GM21529 (cell line): Measurements from ENCODE around the gene TMTC4.
A peak's percentile ranks its signal among the peaks of the same experiment; 100 is the strongest.
"Not testable (repeated sequence)": the region's sequence is repeated elsewhere in the genome, so short reads cannot be mapped to it uniquely, and the experiment has no call there.

Experiments used
- ATAC-seq: cut with Tn5 transposase; IDR thresholded peaks from one replicate; pipeline ENCODE4 v1.9.1; 2021; ENCODE audit not compliant: unreplicated experiment

The TMTC4 gene

DNA sequence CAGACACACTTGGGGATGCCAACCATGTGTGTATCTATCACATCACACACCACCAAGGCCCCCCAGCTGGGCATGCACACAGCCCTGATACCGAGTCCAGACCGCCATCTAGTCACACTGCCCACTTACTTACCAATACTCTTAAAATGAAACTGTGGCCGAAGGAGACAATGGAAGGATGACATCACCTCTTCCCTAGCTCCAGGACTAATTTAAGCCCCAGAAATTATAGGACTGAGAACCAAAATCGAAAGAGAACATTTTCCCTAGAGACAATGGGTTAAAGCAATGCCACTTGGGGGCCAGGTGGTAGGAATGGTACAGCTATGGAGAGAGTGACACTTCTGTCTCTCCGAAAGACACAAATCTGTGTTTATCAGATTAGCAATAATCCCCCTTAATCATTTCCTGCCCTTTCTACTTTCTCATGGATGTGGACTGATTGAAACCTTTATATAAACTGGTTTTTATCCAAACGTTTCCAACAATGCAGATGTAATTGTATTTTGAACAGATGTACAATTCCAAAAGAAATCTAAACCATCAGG is 85.3 kb downstream of the TMTC4 start:
- no peak for ATAC-seq

DNA sequence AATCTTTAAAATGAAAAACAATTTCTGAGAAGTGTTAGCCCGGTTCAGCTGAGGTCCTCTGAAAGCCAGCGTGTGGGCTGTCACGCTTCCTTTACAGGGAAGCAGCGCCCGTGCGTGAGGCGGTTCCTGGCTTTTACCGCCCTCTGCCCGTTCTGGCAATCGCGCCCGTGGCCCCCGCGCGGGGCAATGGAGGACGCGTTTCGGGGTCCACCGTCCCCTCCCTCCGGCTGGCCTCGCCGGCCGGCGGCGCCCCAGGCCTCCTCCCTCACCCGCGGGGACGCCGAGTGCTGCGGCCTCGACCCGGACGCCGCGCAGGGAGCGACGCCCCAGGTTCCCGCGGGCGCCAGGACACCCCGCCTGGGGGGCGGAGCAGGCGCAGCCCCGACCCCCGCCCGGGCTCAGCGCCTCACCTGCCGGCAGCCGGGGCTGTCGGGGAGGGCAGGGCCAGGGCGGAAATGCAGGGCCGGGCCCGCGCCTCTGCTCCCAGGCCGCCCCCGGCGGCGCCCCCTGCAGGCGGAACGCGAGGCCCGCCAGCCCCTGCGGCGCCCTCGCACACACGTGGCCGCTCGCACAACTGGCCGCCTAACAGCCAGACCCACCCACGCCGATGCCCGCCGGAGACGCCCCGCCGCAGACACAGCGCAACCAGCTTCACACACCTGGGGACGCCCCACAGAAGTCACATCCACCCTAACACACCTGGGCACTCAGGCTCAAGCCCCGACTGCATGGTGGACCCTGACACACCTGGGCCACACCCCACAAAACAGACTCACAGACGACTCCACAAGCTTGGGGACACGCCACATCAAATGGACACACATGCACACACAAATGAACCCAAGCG is 86.0 kb downstream of the TMTC4 start, which contains the start of gene GGACT:
Gene GGACT, minus strand, starts transcription at position 459 of the 847 bp plus-strand sequence. CDS start 56,198 bp downstream, outside the sequence.
- ATAC-seq, result peak; percentile 97

DNA sequence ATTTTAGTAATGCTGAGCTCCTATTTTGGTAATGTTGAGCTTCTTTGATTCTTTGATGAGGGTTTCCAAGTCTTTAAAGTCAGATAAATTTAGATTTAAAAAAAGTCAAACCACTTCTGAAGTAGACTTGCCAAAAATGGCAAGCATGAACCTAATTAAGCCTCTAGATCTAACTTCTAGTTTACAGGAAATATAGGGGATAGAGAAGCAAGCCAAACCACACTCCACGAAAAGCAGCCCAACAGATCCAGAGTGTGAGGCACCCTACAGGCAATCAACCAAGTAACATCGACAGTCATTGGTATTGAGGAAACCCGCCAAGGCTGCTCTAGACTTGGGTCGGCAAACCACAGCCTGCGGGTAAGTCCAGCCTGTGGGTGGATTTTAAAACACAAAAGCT is 89.7 kb downstream of the TMTC4 start:
- no peak for ATAC-seq

DNA sequence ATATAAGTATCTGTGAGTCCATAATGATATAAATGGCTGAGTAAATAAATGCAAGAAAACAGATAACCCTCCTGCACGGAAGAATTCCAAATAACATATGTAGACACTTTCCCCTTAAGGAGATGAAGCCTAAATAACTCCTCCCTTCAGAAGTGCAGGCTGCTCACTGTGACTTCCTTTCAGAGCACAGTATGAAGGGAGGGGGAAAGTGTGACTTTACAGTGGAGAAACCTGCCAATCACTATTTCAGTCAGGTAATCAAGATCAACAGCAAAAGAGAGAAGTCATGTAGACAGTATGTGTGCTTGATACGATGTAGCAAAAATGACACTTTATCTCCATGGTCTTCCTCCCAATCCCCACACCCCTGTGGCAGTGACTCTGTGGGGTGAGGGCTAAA is 93.1 kb downstream of the TMTC4 start:
- no peak for ATAC-seq

DNA sequence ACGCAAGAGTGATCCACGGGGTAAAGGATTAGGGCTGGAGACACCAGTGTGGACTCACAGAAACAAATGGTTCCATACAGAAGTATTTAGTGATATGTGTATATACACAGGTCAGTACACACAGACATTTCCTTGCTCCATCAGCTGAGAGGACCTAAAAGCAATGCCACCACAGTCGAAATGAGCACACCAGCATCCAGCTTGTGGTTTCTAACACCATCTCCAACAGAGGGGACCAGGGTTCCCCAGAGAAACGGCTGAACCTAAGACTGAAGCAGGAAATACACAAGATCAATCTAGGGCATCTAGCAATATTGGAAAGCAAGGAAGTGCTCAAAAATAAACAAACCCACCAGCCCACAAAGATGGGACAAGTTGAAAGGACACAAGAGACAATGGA is 93.6 kb downstream of the TMTC4 start:
- no peak for ATAC-seq

DNA sequence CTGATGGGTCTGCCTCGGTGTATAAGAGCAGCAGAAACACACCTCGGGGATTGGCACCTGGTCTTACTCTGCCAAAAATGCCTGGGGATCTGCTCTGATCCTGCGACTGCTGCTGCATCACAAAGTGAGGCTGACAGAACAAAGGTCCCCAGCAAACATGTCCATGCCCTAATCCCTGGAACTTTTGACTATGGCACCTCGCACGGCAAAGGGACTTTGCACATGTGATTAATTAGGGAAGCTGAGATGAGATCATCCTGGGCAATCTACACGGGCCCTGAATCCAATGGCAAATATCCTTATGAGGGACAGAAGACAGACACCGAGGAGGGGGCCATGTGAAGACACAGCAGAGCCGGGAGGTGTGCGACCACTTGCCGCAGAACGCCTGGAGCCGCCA is 94.5 kb downstream of the TMTC4 start:
- ATAC-seq, result no peak

DNA sequence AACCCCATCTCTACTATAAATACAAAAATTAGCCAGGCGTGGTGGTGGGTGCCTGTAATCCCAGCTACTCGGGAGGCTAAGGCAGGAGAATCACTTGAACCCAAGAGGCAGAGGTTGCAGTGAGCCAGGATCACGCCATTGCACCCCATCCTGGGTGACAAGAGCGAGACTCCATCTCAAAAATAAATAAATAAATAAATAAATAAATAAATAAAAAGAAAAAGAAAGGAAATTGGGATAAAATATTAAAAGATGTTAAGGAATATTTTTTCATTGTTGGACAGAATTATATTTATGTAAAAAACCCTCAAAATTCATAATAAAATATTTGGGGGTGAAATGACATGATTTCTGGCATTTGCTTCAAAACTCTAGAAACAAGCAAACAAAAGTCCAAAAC is 97.4 kb downstream of the TMTC4 start:
- not testable (repeated sequence) for ATAC-seq

DNA sequence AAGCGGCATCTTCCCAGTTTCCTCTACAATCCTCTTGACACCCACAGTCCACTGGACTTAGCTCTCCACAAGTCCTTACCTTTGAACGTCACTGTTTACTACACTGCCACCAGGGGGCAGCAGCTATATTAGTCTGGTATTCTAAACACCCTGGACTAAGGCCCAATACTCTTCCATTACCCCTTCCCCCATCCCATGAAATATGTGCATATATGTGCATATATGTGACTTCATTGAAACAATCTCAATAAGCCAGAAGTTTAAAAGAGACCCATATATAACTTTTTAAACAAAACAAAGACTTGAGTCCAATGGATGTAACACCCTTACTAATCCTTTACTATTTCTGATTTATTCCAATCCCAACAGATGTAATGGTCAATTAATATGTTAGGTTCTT is 101.5 kb downstream of the TMTC4 start:
- ATAC-seq, result peak; percentile 96

DNA sequence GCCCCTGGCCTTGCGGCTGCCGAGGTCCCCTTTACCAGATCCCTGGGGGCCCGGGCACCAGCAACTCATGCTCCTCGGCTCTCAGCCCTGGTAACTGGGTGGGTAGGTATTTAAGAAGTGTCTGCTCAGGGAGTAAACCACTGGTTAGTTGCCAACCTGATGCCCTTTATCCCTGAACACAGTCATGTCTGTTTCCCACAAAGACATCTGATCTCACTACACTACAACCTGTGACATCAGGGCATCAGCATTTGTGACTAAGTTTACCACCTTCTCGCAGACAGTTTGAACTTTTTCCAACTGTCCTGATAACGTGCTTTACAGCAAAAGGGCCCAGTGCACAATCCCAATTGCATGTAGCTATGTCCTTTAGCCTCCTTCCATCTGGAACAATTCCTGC is 108.1 kb downstream of the TMTC4 start:
- ATAC-seq, result no peak

DNA sequence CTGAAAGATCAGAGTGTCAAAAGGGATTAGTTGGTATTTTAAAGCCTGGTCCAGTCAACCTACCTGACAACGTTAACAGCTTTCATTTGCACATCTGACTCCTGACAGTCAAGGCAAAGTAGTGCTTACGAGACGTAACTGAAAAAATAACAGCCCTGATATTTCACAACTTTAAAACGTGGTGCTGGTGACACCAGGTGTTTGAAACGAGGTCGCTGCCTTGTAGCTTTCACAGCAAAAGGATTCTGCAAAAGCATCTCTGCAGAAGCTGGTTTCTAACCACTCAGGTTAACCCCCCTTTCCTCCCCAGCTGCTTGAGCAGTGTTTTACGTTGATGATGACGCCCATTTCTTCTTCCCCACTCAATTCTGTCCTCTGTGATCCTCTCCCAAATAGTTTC is 109.3 kb downstream of the TMTC4 start:
- ATAC-seq, result no peak

DNA sequence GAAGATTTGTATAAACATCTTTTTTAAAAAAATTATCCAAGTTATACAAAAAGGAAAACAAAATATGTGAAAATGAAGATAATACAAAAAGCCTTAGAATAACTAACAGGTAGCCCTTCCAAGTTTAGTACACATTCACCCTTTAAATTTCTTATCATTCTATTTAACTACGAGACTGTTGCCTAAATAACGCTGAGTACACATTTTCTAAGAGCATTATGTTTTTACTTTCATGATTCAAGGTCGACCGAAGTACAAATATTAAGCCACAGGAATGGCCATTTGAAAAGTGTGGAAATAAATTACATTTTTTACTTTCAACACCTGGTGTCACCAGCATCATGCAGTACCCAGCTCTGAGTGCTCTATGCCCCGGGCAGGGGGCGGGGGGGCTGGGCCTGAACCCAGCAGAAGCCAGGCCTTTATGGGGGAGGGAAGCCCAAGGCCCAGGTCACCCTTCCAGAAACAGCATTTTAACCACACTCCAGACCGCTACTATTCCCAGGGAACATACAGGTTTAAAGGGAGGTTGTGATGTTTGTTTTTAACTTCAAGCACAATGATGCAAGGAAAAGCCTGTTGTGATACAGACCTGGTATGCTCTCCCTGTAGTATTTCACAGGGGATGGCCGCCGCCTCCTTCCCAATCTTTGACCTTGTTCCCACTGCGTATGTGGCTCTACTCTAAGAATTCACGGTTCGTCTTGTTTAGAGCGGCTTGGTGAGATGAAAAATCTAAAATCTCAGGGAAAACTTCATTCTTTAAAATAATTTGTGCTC is 110.0 kb downstream of the TMTC4 start:
- no peak for ATAC-seq

DNA sequence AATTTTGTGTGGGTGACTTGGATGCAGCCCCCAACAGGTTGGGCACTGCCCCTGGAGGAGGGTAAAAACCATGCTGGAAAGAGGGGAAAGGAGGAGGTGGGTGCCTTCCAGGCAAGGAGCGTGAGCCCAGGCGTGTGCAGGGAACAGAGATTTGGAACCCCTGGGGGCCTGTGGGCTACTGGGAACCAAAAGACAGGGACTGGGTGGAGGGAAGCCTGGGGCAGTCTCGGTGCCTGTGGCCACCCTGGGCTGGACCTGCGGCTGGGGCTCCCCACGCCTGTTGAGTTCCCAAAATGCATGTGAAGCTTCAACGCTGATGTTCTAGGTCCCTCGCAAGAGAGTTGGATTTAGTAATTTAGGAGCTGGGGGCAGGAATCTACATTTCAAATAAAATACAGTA is 110.8 kb downstream of the TMTC4 start:
- ATAC-seq, result no peak

DNA sequence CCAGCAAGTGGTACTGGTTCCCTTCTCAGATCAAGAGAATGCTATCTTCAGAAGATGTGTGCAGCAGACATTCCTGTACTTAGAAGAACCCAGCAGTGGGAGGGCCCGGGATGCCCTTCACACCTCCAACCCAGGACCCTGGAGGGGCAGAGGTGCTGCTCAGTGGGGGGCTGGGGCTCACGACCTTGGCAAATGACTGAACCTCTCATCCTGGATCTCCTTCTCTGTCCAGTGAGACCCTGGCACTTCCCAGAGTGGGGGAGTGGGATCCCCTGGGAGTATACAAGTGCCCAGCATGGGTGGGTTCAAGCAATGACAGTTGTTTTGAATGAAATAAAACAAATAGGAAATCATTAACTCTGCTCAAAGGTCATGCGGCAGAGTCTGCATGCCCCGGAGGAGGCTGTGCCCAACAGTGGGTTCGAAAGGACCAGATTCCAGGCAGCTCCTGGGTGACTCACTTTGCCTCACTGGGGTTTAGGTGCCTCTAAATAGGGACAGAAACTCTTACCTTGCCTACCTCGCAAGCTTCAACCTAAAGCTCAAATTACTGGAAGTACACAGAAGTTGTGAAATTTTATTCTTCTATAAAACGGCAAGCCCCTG is 112.9 kb downstream of the TMTC4 start:
- no peak for ATAC-seq

DNA sequence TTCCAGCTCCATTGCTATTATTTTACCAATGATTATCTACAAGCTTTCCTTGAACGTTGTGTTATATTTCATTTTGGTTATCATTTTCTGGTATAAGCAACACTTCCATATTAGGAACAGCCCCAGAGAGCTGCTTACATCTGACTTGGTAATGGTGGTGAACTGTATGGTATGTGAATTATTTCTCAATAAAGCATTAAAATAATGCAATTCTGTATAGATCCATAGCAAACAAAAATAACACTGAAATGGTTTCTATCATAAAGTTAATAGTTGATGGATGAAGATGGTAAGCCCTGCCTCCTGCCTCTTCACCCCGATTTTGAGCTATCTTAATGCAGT is 113.5 kb downstream of the TMTC4 start:
- ATAC-seq, result no peak

DNA sequence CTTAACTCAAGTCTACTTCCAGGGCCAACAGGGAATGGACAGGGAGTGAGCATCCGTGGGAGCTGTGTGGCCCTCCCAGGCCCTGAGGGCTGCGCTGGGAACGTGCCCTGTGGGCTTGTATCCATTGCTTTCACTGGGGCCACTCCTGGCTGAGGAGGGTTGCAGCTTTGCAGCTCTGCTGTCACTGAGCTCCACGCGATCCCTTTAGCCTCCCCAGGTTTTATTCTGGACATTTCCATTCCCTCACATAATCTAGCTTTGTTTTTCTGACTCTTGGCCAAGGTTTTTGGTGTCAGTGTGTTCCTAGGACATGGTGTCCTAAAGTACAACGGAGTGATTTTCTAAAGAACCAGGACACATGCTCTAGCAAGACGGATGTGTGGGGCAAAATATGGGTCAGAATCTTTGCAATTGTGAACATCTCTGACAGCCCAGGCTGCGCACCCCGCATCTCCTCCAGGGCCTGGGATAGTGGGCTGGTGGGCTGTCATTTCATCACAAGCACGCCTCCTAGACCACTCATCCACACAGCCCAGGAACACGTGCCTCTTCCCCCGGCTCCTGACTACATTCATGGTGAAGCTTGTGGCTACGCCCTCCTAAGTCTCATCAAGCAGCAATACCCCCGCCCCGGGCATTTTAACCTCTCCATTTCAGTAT is 114.0 kb downstream of the TMTC4 start:
- ATAC-seq, result no peak

DNA sequence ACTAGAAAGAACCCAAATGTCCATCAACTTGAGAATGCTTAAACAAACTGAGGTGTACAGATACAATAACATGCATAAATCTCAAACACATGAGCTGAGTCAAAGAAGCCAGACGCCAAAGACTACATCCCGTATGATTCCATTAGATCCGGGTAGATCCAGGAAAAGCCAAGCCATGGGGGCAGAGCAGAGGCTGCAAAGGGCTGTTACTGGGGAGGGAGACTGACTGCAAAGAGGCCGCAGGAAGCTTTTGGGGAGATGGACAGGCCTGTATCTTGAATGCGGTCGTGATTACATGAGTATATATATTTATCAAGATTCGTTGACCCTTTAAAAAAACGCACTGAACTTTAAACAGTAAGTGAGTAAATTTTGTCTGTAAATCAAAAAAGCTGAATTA is 114.7 kb downstream of the TMTC4 start:
- no peak for ATAC-seq
